Activated CD4-positive, alpha-beta T cell treated with anti-CD3 and anti-CD28 coated beads for 1 hour (primary cell): ENCODE data around the gene PTTG1.
A peak's percentile ranks its signal among the peaks of the same experiment; 100 is the strongest.

Experiments used
- DNase-seq: peaks from one replicate; pipeline ENCODE4 v3.0.0-alpha.2; 2020

PTTG1 gene

DNA sequence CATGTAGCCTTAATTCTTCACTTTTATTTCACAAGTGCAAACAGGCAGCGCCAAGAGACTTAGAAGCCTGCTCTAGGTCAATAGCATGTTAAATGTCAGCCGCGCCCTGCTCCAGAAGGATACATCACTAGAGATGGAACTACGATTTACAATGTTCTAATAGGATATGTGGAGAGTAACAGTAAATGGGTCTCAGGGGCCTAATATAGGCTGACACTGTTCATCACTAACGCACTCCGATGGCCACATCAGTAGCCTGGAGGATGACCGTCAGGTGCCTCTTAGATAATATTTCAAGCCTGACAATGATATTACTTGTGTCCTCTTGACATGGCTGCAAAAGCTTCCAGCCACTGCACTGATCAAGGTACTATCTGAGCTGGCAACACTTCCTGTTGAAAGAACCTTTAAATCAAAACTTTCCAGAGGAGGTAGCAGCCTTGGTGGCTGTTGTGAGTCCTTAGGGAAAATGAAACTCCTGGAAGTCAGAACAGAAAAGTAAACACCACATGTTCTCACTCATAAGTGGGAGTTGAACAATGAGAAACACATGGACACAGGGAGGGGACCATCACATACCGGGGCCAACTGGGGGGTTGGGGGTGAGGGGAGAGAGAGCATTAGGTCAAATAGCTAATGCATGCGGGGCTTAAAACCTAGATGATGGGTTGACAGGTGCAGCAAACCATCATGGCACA lies 35.0 kb downstream of the PTTG1 start:
- DNase-seq = no peak

GRCh38 chr5:160457252-160457651 lies 35.6 kb downstream of the PTTG1 start:
- no peak for DNase-seq

- no peak for DNase-seq
These were observed 37.4 kb downstream of the PTTG1 start for GRCh38 chr5:160458806-160459800.

- no peak for DNase-seq
These were observed 38.9 kb downstream of the PTTG1 start for GRCh38 chr5:160460377-160461049.

- no peak for DNase-seq
These were observed 39.7 kb downstream of the PTTG1 start for GRCh38 chr5:160461378-160461777.

DNA sequence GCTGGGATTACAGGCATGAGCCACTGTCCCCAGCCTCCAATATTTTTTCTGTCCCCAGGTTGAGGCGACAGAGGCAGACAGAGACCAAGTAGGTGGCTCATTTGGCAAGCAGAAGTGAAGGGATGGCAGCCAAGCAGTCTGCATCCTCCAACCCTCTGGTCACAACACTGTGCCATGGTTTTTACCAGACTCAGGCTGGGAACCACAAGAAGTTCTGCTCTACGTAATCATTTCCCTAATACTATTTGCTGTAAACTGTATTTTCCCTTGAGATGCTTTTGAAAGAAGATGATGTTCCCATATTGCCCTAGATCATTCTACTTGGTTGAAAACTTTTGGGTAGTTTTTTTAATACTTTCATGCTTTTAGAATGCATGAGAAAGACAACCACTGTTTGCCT lies 40.5 kb downstream of the PTTG1 start:
- DNase-seq = no peak

- DNase-seq = no peak
These were observed 41.6 kb downstream of the PTTG1 start for GRCh38 chr5:160463227-160463626.

- DNase-seq = no peak
These were observed 42.2 kb downstream of the PTTG1 start for GRCh38 chr5:160463740-160464465.

DNA sequence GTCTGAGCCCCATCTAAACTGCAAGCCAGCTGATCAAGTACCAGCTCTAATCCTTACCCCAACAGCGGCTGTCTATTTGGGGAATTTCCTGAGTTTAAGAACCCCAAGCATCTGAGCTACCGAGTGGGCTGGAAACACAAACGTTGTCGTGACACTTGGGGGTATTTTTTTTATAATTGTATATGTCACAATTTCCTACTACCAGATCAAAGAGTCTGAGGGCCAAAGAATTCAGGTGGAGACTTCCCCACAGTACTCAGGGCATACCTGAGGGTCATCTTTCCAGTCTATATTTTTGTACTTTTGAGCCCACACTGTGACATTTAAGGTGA lies 42.8 kb downstream of the PTTG1 start:
- DNase-seq = no peak

DNA sequence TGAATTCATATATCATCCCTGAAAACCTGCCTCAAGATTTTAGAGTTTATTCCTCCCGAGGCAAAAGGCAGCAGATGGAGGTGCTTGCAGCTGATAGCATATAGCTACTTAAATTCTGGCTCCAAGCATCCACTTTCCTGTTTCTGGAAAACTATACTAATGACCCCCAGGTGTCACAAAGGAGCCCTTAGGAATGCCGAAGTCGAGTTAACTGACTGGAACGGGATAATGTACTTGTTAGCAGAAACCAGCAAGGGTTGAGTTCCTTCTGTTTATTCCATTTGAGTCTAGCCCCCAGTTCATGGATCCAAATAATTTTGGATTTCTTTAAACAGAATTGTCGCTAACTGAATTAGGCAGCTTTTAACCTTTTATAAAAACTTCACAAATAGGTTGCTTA lies 44.5 kb downstream of the PTTG1 start:
- DNase-seq = no peak

DNA sequence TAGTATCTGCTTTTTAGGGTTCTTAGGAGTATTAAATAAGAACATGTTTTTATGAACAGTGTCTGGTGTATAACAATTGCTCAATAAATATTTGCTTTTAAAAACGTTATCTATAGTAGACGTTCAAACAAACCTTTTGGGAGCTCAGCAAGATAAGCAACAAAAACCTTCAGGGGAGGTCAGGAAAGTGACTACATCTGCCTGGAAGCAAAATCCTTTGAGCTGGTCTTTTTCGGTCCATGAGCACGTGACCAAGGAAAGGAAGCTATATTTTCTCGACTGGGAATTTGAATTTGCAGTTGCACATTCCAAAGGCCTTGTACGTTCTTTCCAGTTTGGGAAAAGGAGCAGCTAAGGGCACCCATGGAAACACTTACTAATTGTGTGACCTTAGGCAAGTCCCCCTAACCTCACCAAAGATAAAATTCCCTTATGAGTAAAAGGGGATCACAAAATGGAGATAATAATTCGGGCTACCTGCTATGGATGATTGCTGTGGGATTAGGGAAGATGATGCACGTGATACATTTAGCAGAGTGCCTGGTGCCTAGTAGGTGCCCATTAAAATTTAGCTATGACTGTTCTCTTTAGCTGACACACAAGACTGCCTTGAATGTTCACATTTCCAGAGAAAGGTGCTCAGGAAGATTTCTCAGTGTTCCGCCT lies 45.4 kb downstream of the PTTG1 start:
- DNase-seq = no peak

GRCh38 chr5:160467555-160468362 lies 46.1 kb downstream of the PTTG1 start:
- peak; percentile 50 for DNase-seq

DNA sequence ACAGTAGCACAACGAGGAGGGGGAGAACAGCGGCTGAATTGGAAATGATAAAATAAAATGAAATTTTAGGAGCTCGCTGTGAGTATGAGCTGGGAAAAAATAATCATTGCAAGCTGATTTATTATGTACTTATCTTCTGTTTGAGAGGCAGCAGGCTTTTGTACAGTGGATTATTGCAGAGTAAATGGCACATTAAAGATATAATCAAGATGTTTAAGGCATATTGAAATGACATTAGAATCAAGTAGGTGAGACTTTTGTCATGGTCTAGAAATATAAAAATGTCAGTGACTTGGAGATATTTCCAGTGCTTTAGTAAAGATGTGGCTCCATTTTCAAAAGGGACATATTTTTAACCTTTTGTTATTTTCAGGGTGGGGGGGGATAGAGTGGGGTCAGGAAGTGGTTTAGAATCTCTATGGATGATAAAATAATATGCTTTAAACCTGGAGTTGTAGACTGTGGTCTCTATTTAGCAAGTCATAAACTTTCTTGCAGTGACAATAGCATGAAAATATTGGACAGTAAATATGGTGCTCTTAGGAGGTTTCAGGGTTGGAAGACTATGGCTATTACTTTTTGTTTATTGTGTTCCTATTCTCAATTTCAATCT lies 46.8 kb downstream of the PTTG1 start:
- DNase-seq = no peak

DNA sequence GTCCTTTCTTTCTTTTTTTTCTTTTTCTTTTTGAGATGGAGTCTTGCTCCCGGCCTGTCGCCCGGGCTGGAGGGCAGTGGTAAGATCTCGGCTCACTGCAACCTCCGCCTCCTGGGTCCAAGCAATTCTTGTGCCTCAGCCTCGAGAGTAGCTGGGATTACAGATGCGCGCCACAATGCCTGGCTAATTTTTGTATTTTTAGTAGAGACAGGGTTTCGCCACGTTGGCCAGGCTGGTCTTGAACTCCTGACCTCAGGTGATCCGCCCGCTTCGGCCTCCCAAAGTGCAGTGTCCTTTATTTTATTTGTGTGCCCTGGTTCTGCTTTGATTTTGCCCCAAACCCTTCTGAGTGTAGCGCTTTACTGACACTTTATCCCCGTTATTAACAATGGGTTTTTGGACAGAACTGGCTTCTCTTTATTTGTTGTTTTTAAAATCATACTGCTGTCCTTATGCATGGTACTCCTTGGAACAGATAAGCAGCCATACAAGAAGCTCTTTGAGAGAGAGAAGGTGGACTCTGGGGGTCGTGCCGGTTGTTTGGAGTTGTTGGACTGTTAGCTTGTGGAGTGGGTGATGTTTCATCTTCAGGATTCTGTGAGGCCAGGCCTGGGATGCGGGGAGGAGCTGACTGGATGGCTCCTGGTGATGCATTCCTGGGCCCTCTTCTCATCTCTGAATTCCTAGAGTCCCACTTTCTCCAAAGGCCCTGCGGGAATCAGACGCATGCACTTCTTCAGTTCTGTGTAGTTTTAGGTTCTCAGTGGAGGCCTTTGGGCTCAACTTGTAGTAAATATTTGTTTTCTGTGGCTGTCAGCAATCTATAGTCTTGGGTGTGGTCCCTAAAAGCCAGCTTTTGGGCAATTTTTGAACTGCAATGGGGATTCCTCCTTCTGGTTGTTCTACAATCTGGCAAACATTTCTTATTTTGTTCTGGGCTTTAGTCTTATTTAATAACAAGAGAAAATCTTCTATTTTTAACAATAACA lies 47.8 kb downstream of the PTTG1 start:
- DNase-seq = no peak

DNA sequence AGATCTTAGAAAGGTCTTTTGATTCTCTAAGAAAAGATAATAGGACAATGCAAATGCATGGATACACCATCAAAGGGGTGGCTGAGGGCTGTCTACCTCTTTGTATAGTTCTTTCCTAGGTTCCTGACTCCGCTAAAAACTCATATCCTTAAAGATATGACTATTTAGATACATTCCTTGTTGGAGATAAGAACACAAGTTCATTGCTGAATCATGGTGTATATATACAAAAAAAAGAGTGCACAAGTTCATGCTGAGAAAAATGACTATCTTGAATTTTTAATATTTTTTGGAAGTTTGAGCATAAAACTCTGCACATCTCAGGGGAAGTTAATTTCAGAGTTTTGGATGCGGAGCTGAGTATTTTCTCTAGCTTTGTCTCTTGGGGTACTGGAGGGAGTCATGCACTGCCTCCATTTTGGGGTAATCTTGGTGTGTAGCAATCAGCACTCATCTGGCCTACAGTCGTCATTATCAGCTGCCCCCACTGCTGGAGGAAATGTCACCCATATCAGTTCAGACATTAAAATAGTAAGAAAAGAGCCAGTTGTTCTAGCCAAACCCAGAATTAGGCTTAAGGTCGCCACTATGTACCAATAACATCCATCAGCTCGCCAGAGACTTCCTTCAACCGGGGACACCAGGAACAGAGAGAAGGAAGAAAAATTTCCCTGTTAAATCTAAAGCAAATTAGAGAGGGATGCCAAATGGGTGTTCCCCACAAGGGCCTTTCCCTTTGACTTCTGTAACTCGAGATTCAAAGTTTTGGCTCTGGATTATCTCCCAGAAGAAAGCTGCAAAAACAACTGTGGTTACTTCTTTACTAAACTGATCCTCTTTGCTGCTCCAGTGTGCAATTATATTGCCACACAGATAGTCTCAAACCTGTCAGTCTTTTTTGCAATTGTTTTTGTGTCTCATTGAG lies 49.0 kb downstream of the PTTG1 start:
- no peak for DNase-seq

- no peak for DNase-seq
These were observed 50.1 kb downstream of the PTTG1 start for GRCh38 chr5:160471761-160472160.

DNA sequence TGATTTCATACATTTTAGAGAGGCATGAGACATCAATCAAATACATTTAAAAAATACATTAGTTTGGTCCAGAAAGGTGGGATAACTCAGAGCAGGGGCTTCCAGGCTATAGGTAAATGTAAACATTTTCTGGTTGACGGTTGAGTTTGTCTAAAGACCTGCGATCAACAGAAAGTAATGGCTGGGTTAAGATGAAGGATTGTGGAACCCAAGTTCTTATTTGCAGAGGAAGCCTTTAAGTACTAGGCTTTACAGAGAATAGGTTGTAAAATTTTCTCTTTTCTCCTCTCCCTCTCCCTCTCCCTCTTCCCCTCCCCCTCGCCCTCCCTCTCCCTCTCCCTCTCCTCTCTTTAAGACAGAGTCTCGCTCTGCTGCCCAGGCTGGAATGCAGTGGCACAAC lies 50.8 kb downstream of the PTTG1 start:
- DNase-seq = no peak

DNA sequence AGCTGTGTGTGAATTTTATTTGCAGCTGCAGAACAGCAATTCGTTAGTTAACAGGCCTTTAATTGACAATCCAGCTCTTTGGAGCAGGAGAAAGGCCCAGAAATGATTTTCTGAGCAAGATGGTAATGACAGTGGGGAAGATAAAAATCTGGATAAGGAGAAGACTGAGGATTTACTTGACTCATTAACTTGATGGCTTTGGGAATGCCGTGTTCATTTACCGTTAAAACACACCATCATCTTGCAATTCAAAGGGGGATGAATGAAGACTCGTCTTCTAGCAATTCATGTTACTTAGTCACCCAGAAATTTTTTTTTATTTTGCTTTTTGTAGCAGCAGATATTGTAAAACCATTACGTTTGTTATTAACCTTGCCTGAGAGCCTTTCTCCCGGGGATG lies 52.0 kb downstream of the PTTG1 start:
- DNase-seq = no peak

GRCh38 chr5:160474084-160474483 lies 52.4 kb downstream of the PTTG1 start:
- DNase-seq = no peak
